Upper lobe of left lung (tissue), 4 donors: ENCODE measurements around the gene CMPK1.

Experiments
- POLR2A ChIP-seq, 4 donors: fragments of 450-650 bp; IDR thresholded peaks; one replicate each; pipeline ENCODE4 v1.5.1; 2016 to 2017; ENCODE audit warnings: antibody characterized with exemption in 4 of 4, mild to moderate bottlenecking in 2 of 4
- POLR2AphosphoS5 ChIP-seq, 2 donors: sonication (generic); formaldehyde crosslinking; IDR thresholded peaks; one replicate each; pipeline ENCODE4 v1.5.1; 2017; ENCODE audit warnings: antibody characterized with exemption in 2 of 2

DNA sequence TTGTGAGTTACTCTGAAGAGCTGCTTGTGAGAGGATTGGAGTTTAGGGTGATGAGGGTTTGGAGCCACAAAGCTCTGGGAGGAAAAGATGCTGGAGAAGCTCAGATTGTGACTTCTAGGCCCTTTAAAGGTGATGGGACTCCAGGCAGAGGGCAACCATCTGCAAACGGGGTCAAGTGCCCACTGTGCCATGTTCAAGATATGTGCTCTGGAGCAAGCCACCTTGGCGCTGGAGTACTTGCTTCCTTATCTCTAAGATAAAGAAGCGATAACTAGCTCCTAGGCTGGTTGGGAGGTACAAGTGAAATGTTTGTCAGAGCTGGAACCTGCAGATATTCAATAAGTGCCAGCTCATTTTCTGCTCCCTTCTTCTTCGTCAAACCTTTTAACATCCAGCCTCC, 68.2 kb downstream of the CMPK1 start:
- TF ChIP-seq POLR2A (IDR thresholded peaks at IDR 0.05): no peak
- no peak for TF ChIP-seq POLR2AphosphoS5 (IDR thresholded peaks at IDR 0.05)
